Measurements from ENCODE around the gene AHRR. TPM values are rescaled to one million over a fixed set of nuclear protein-coding genes. Genes with fewer than 3 reads are reported as not detected.

AHRR gene
- total RNA-seq, 2 donors from 2014 or later: 4.1 to 11.0 TPM

DNA sequence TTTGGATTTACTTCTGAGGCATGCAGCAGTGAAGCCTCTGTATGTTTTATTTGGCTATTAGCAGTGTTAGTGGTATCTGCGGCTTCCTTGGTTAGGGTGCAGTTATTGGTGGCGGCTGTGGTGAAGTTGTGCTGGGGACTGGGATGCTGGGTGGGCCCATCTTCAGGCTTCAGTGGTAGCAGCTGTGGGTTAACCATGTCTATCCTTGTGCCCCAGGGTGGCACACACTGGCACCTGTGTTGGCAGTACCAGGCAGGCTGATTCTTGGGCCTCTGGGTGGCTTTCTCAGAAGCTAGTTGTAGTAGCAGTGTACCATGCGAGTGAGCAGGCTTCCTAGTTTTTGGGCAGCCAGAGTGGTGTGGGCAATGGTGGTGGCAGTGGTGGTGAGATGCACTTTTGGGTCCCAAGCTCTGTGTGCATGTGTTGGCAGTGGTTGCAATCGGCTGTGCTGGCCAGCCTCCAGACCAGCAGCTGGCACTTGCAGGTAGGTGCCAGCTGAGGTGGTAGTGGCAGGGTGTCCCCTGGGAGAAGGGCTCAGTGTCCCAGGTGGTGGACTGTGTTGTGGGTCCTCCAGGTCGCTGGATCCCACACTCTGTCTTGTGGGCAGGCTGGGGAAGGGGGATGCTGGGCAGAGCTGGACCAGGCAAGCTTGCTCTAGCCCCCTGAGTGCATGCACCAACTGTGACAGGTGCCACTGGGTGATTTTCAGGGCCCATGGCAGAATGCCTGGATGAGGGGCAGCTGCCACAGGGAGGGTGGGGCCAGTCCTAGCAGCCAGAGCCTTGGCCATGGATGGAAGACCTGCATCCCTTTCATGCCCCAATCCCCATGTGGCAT, 13.6 kb downstream of the AHRR start:
- no peak for DNase-seq (ENCODE audit: low spot score)
- H3K36me3 Mint-ChIP-seq: peaks cover 5% of the 10 kb centered on the region
- H3K9me3 Mint-ChIP-seq: no peaks in the 10 kb centered on the region
- peak overlapping the region in 1 of 2 donors; percentile 75 for H3K27ac Mint-ChIP-seq
- peaks cover 6 to 10% of the 10 kb centered on the region in 2 donors for H3K27me3 Mint-ChIP-seq
- peak in 1 of 2 donors; percentile 69 for ATAC-seq
- peaks cover 18 to 25% of the 10 kb centered on the region in 2 donors for H3K4me1 Mint-ChIP-seq (ENCODE audit: low read depth in 2 of 2)
- peak overlapping the region; percentile 83 for H3K4me3 Mint-ChIP-seq

DNA sequence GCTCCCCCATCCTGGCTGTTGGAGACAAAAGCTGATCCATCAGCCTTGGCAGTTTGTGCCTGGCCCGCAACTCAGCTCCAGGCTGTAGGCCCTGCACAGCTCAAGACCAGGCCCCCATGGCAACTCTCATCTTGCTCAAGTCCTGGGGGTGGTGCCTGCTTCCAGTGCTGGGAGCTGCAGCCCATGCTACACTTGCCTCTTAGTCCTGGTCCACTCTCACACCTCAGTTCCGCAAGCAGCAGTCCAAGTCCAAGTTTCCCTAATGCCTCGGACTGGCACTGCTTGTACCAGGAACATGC, 14.2 kb downstream of the AHRR start:
- no peak for ATAC-seq
- no peak for DNase-seq (ENCODE audit: low spot score)
- peaks cover 18 to 25% of the 10 kb centered on the region in 2 donors for H3K4me1 Mint-ChIP-seq (ENCODE audit: low read depth in 2 of 2)
- H3K27ac Mint-ChIP-seq: no peak overlapping the region
- H3K36me3 Mint-ChIP-seq: peaks cover 5% of the 10 kb centered on the region
- no peak overlapping the region for H3K4me3 Mint-ChIP-seq
- H3K9me3 Mint-ChIP-seq: no peaks in the 10 kb centered on the region
- peaks cover 6 to 10% of the 10 kb centered on the region in 2 donors for H3K27me3 Mint-ChIP-seq

DNA sequence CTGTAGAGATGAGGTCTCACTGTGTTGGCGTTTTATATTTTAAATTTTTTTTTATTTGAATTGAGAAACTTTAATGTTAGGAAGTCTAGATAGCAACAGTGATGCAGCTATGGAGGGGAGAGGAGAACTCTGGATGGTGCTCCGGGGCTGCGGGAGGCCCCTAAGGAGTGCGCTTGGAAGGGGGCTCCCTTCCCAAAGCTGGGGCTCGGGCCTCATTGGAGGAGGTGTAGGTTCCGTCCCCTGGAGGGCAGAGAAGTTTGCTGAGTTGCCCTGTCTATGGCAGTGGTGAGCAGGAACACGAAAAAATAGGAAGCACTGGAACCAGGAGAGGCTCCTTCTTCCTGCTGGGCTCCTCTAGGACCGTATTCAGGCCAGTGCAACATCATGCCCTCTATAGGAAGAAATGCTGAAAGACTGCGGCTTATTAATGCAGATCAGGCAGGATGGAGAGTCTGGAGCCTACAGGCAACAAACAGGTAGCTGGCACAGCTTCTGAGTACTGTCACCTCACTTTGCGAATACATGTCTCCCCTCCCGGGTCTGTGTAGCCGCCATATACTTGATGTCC, 16.1 kb downstream of the AHRR start:
- peaks cover 18 to 27% of the 10 kb centered on the region in 2 donors for H3K4me1 Mint-ChIP-seq (ENCODE audit: low read depth in 2 of 2)

DNA sequence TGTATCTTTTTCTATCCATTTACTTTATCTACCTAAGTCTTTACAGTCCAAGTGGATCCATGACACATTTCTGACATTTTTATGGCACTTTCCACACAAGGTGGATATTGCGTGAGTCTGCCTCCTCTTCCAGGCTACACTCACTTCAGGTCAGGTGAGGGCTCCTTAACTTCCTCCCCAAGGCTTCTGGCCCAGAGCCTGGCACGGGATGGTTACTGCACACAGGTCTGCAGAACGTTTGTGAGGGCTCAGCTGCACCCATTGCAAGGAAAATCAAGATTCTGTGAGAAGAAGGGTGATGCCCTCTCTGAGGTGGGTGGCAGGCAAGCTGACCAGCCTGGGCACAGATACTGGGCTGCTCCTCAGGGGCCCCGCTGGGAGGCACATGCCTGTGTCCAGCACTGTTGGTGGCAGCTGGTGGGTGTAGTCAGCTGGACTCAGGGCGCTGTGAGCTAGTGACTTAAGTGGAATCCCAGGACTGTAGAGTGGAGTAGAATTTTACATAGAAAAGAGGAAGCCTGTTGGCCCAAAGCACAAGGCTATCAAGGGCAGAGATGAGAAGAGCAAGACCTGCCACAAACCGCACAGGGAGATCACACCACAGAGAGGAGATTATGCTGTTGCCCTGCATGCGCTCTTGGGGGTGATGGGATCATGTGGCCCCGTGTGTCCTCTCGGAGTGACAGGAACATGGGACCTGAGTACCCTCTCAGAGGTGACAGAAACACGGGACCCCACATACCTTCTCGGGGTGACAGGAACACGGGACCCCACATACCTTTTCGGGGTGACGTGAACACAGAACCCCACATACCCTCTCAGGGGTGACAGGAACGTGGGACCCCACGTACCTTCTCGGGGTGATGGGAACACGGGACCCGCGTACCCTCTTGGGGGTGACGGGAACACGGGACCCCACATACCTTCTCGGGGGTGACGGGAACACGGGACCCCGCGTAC, 21.3 kb downstream of the AHRR start:
- Mint-ChIP-seq H3K27me3 (peaks cover 9 to 18% of the 10 kb centered on the region in 2 donors), H3K36me3 (no peaks in the 10 kb centered on the region), H3K9me3 (no peaks in the 10 kb centered on the region), H3K4me1 (ENCODE audit: low read depth in 2 of 2) (peaks cover 5 to 8% of the 10 kb centered on the region in 2 donors), H3K4me3 (peak overlapping the region; percentile 53), H3K27ac (peak overlapping the region in 1 of 2 donors; percentile 68)
- DNase-seq (ENCODE audit: low spot score) (no peak), ATAC-seq (no peak)

More for the DNA sequence above, 16.1 kb downstream of the AHRR start:
- Mint-ChIP-seq H3K27ac (no peak overlapping the region), H3K36me3 (peaks cover 5% of the 10 kb centered on the region), H3K27me3 (peaks cover 10 to 23% of the 10 kb centered on the region in 2 donors), H3K9me3 (no peaks in the 10 kb centered on the region), H3K4me3 (no peak overlapping the region)
- ATAC-seq (no peak), DNase-seq (ENCODE audit: low spot score) (no peak)

DNA sequence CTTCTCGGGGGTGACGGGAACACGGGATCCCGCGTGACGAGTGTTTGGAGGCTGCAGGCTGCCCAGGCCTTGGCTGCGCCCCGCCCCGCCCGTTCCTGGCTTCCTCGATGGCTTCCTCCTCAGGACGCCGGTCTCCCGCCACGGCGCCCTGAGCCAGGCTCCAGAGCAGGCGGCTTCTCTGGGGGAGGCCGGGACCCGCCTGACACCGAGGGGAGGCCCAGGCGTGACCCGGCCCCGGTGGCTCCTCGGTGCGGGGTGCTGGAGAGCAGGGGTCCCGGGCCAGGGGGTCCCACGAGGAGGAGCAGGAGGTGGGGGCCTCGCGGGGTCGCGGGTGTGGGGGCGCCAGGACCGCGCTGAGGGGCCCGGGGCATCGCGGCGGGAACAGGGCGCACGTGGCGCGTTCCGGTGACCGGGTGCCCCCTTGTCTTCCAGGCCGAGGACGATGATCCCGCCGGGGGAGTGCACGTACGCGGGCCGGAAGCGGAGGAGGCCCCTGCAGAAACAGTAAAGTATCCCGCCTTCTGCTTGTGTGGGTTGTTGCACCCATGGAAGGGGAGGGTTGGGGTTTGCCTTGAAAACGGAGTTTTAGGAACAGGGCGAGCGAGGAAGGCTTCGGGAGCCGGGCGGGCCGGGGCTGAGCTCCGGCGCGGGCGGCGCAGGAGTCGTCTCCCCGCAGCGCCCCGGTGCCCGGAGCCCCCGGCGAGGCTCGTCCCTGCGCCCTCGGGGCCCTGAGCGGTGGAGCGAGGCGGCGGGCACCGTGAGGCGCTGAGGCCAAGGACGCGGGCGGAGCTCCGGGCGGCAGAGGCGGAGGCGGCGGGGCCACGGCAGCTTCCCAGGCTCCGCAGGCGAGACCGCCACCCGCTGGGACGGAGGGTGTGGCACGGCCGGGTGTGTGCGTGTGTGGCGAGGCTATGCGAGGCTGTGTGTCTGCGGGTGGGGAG, 22.2 kb downstream of the AHRR start:
- Mint-ChIP-seq H3K27me3 (peaks cover 15 to 24% of the 10 kb centered on the region in 2 donors), H3K9me3 (no peaks in the 10 kb centered on the region), H3K4me3 (peak overlapping the region; percentile 65), H3K27ac (no peak overlapping the region), H3K4me1 (ENCODE audit: low read depth in 2 of 2) (peaks cover 5 to 8% of the 10 kb centered on the region in 2 donors), H3K36me3 (no peaks in the 10 kb centered on the region)
- no peak for DNase-seq (ENCODE audit: low spot score)
- ATAC-seq: peak; percentile 74 to 87

DNA sequence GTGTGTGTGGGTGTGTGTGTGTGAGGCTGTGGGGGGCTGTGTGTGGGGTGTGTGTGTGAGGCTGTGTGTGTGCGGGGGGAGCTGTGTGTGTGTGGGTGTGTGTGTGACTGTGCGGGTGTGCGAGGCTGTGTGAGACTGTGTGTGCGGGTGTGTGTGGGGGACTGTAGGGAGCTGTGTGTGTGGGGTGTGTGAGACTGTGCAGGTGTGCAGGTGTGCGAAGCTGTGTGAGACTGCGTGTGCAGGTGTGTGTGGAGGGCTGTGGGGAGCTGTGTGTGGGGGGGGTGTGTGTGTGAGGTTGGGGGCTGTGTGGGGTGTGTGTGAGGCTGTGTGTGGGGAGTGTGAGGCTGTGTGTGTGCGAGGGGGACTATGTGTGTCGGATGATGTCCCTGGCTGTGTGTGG, 23.2 kb downstream of the AHRR start:
- Mint-ChIP-seq H3K4me3 (no peak overlapping the region), H3K9me3 (no peaks in the 10 kb centered on the region), H3K27me3 (peaks cover 18 to 29% of the 10 kb centered on the region in 2 donors), H3K4me1 (ENCODE audit: low read depth in 2 of 2) (peaks cover 5 to 8% of the 10 kb centered on the region in 2 donors), H3K36me3 (no peaks in the 10 kb centered on the region), H3K27ac (no peak overlapping the region)
- DNase-seq (ENCODE audit: low spot score): no peak
- ATAC-seq: no peak

DNA sequence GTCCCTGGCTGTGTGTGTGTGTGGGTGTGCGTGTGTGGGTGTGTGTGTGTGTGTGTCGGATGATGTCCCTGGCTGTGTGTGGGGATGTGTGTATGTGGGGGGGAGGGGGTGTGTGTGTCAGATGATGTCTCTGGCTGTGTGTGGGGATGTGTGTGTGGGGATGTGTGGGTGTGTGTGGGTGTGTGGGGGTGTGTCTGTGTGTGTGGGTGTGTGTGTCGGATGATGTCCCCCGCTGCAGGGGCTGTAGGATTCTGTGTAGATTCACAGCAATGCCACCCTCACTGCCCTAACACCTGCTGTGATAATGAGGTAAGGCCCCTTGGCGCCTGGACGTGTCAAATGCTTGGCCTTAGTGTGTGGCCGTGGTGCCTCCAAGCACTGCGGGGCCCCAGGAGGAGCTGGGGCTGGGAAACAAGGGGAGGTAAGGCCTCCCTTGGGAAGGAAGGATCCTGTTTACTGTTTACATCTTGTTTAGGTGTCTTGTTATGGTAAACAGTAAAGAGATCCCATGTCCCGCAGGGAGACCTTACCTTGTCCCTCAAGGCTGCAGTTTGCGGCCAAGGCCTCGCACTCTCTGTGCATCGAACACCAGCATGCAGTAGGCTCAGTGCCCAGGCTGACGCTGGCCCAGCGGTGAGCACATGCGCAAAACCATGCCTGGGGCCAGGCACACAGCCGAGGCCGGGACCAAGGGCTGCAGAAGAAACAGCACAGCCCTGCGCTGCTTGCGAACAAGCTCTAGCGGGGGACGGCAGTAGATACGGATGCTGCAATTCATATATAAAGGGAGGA, 24.1 kb downstream of the AHRR start:
- Mint-ChIP-seq H3K27ac (no peak overlapping the region), H3K4me3 (peak overlapping the region; percentile 4), H3K9me3 (no peaks in the 10 kb centered on the region), H3K36me3 (no peaks in the 10 kb centered on the region), H3K4me1 (ENCODE audit: low read depth in 2 of 2) (peaks cover 5 to 8% of the 10 kb centered on the region in 2 donors), H3K27me3 (peaks cover 23 to 35% of the 10 kb centered on the region in 2 donors)
- DNase-seq (ENCODE audit: low spot score) (no peak), ATAC-seq (no peak)

GRCh38 chr5:346229-346935, 24.9 kb downstream of the AHRR start:
- Mint-ChIP-seq H3K9me3 (no peaks in the 10 kb centered on the region), H3K27ac (no peak overlapping the region), H3K36me3 (no peaks in the 10 kb centered on the region), H3K4me3 (peak overlapping the region; percentile 4), H3K4me1 (ENCODE audit: low read depth in 2 of 2) (peaks cover 5 to 8% of the 10 kb centered on the region in 2 donors), H3K27me3 (peaks cover 23 to 35% of the 10 kb centered on the region in 2 donors)
- ATAC-seq (no peak), DNase-seq (ENCODE audit: low spot score) (no peak)

DNA sequence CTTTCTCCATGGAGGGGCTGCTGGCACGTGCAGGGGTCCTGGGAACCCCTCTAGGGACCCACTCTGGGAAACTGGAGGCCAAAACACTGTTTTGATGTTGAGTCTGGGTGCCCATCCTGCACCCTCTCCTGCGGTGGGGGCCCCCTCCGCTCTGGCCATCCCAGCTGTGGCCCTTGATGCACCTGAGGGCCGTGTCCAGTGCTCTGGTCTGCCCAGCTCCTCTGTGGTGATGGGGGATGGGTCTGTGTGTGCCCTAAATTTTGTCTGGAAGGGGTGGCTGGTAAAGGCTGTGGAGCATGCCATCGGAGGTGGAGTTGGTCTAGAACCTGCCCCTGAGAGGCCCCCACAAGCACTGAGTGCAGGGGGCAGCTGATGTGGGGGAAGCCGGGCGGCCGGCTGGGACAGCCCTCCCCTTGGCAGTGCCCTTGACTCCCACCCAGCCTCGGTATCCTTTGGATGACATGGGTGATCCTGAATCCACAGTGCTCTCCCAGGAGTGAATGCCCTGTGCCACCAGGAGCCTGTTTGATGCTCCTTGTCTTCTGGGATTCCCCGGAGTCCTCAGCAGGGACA, 26.3 kb downstream of the AHRR start:
- no peak overlapping the region for H3K27ac Mint-ChIP-seq
- no peaks in the 10 kb centered on the region for H3K36me3 Mint-ChIP-seq
- no peak for DNase-seq (ENCODE audit: low spot score)
- peaks cover 18 to 23% of the 10 kb centered on the region in 2 donors for H3K27me3 Mint-ChIP-seq
- peaks cover 2 to 4% of the 10 kb centered on the region in 2 donors for H3K4me1 Mint-ChIP-seq (ENCODE audit: low read depth in 2 of 2)
- no peak overlapping the region for H3K4me3 Mint-ChIP-seq
- H3K9me3 Mint-ChIP-seq: no peaks in the 10 kb centered on the region
- ATAC-seq: no peak

DNA sequence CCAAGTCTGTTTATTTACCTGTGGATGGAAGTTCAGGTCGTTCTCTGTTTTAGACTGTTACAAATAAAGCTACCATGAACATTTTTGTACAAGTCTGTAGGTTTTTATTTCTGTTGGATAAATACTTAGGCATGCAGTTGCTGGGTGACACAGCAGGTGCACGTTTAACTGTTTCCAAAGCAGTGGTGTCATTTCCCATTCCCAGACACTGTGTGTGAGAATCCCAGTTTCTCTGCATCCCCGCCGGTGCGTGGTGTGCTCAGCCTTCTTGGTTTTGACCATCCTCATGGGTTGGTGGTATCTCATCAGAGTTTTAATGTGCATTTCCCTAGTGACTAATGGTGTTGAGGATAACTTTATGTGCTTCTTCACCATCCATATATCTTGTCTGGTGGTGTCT, 27.2 kb downstream of the AHRR start:
- H3K27ac Mint-ChIP-seq: no peak overlapping the region
- ATAC-seq (no peak), DNase-seq (ENCODE audit: low spot score) (no peak)
- no peak overlapping the region for H3K4me3 Mint-ChIP-seq
- H3K9me3 Mint-ChIP-seq: no peaks in the 10 kb centered on the region
- peaks cover 0 to 2% of the 10 kb centered on the region in 2 donors for H3K4me1 Mint-ChIP-seq (ENCODE audit: low read depth in 2 of 2)
- no peaks in the 10 kb centered on the region for H3K36me3 Mint-ChIP-seq
- peaks cover 17 to 20% of the 10 kb centered on the region in 2 donors for H3K27me3 Mint-ChIP-seq

GRCh38 chr5:350355-350754, 28.8 kb downstream of the AHRR start:
- no peak for ATAC-seq
- H3K4me1 Mint-ChIP-seq (ENCODE audit: low read depth in 2 of 2): peaks cover 0 to 2% of the 10 kb centered on the region in 2 donors
- no peak for DNase-seq (ENCODE audit: low spot score)
- no peaks in the 10 kb centered on the region for H3K9me3 Mint-ChIP-seq
- H3K4me3 Mint-ChIP-seq: no peak overlapping the region
- peaks cover 17 to 20% of the 10 kb centered on the region in 2 donors for H3K27me3 Mint-ChIP-seq
- H3K27ac Mint-ChIP-seq: no peak overlapping the region
- H3K36me3 Mint-ChIP-seq: no peaks in the 10 kb centered on the region

All from natural killer cell treated with Interleukin-12 subunit alpha and Interleukin-12 subunit beta and Interleukin-15 and Interleukin-18, amount 100 ng/mL, for 72 hours (primary cell).